ENCODE results near the gene KLB.

- TF ChIP-seq CTCF (IDR thresholded peaks at IDR 0.05; ENCODE audit: low read depth, low read length, poor library complexity, severe bottlenecking) (no peak), EZH2phosphoT487 (IDR thresholded peaks at IDR 0.05; ENCODE audit: borderline replicate concordance, low read length) (no peak)
Observed at GRCh38 chr4:39476187-39476895, 69.6 kb downstream of the KLB start.
